ENCODE results near the gene CHRNB2. TPM values are rescaled to one million over a fixed set of nuclear protein-coding genes. Genes with fewer than 3 reads are reported as not detected.

CHRNB2 gene
- total and polyA plus RNA-seq, 2 experiments from 2014 or later = 0.12 TPM; not detected in 1

DNA sequence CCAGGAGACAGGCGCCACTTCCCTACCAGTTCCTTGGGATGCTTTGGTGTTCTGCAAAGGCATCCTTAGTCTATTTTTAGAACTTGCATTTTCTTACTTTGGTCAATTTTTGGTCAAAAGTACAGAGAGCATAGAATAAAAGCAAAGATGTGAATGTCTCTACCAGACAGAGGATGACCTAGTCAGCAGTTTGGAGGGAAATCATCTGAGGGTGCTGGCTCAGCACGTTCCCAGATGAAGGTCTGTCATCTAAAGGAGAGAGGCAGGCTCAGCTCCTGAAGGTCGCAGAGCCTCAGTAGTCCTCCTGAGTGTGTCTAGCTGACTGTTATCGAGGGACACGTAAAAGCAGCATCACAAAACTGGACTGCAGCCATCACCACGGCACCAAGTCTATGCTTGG is 15.3 kb downstream of the CHRNB2 start:
- no peak overlapping the region for H3K4me3 ChIP-seq
- no peaks in the 10 kb centered on the region for H3K4me1 ChIP-seq (ENCODE audit: low read depth)
- no peak for DNase-seq (ENCODE audit: low read depth in 1 of 2, low spot score in 1 of 2)
- no peaks in the 10 kb centered on the region for H3K9me3 ChIP-seq (ENCODE audit: low read depth)
- H3K27ac ChIP-seq = no peak overlapping the region
- peaks cover 72% of the 10 kb centered on the region for H3K36me3 ChIP-seq
- H3K27me3 ChIP-seq = no peaks in the 10 kb centered on the region
- TF ChIP-seq CTCF (IDR thresholded peaks at IDR 0.05; ENCODE audit: low read depth, low read length) = no peak

DNA sequence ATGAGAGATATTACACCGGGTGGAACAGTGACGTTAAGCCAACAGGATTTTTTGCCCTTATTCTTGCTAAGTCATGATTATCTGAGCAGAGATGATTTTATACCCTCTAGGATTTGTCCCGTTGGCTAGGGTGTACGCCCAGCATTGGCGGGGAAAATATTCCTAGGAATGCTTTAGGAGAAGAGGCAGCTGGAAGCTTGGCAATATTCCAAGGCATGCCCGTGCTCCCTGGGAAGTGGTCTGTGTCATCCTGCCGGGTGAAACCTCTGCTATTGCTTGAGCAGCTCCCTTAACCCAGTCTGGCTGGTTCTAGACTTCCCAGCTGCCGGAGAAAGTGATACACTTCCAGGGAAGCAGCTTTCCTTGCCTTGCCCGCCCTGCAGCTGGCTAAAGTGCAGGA is 16.2 kb downstream of the CHRNB2 start:
- Histone ChIP-seq H3K27ac (no peak overlapping the region), H3K36me3 (peaks cover 81% of the 10 kb centered on the region), H3K9me3 (ENCODE audit: low read depth) (no peaks in the 10 kb centered on the region), H3K4me3 (no peak overlapping the region), H3K27me3 (no peaks in the 10 kb centered on the region), H3K4me1 (ENCODE audit: low read depth) (no peaks in the 10 kb centered on the region)
- DNase-seq (ENCODE audit: low read depth in 1 of 2, low spot score in 1 of 2) = peak in 1 of 2 donors; percentile 74
- TF ChIP-seq CTCF (IDR thresholded peaks at IDR 0.05; ENCODE audit: low read depth, low read length) = no peak

- peaks cover 83% of the 10 kb centered on the region for H3K36me3 ChIP-seq
- H3K4me3 ChIP-seq = no peak overlapping the region
- no peak for TF ChIP-seq CTCF (IDR thresholded peaks at IDR 0.05; ENCODE audit: low read depth, low read length)
- no peaks in the 10 kb centered on the region for H3K4me1 ChIP-seq (ENCODE audit: low read depth)
- H3K27ac ChIP-seq = no peak overlapping the region
- H3K27me3 ChIP-seq = no peaks in the 10 kb centered on the region
- DNase-seq (ENCODE audit: low read depth in 1 of 2, low spot score in 1 of 2) = peak in 1 of 2 donors; percentile 18
- H3K9me3 ChIP-seq (ENCODE audit: low read depth) = no peaks in the 10 kb centered on the region
Observed at GRCh38 chr1:154584267-154584994, 16.9 kb downstream of the CHRNB2 start.

GRCh38 chr1:154586231-154586630 is 18.7 kb downstream of the CHRNB2 start:
- TF ChIP-seq CTCF (IDR thresholded peaks at IDR 0.05; ENCODE audit: low read depth, low read length) = no peak
- H3K27me3 ChIP-seq = no peaks in the 10 kb centered on the region
- peaks cover 74% of the 10 kb centered on the region for H3K36me3 ChIP-seq
- no peaks in the 10 kb centered on the region for H3K4me1 ChIP-seq (ENCODE audit: low read depth)
- DNase-seq (ENCODE audit: low read depth in 1 of 2, low spot score in 1 of 2) = no peak
- H3K9me3 ChIP-seq (ENCODE audit: low read depth) = no peaks in the 10 kb centered on the region
- H3K27ac ChIP-seq = no peak overlapping the region
- no peak overlapping the region for H3K4me3 ChIP-seq

DNA sequence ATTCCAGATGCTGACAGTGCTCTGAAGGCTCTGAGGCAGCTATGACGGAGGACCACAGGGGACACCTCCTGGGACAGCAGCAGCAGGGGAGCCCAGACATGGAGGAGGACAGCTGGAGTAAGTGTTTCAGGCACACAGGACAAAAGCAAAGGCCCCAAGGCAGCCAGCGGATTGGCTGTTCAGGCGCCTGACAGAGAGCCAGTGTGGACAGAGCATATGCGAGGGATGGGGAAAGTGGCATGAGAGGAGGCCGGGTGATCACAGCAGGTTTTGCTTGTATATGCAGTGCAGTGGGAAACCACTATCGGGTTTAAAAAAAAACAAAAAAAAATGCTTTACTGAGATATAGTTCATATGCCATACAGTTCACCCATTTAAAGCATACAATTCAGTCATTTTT is 19.1 kb downstream of the CHRNB2 start:
- Histone ChIP-seq H3K27ac (no peak overlapping the region), H3K4me3 (no peak overlapping the region), H3K27me3 (no peaks in the 10 kb centered on the region), H3K36me3 (peaks cover 75% of the 10 kb centered on the region), H3K4me1 (ENCODE audit: low read depth) (no peaks in the 10 kb centered on the region), H3K9me3 (ENCODE audit: low read depth) (no peaks in the 10 kb centered on the region)
- no peak for TF ChIP-seq CTCF (IDR thresholded peaks at IDR 0.05; ENCODE audit: low read depth, low read length)
- no peak for DNase-seq (ENCODE audit: low read depth in 1 of 2, low spot score in 1 of 2)
